ENCODE measurements around the gene CABCOCO1. TPM values are rescaled to one million over a fixed set of nuclear protein-coding genes. Genes with fewer than 3 reads are reported as not detected.

CABCOCO1 gene
- total and polyA plus RNA-seq, 9 of the 15 experiments (the other 6 are each of a cell fraction or from before 2014, with no cell fraction given): 0.04 TPM; not detected in 8

- TF ChIP-seq HDAC3 (IDR thresholded peaks at IDR 0.05; ENCODE audit: borderline replicate concordance, partially characterized antibody): no peak
- TF ChIP-seq SRSF7 (optimal IDR thresholded peaks at IDR 0.05; ENCODE audit: low read depth, low read length): no peak
- no peak for TF ChIP-seq SMAD2 (IDR thresholded peaks at IDR 0.05; ENCODE audit: low read depth, low read length)
- TF ChIP-seq ARID1B (IDR thresholded peaks at IDR 0.05): peak; percentile 53
- no peak for TF ChIP-seq THAP12 (CRISPR knock-in tag; IDR thresholded peaks at IDR 0.05)
- TF ChIP-seq CREB3 (tag; conservative IDR thresholded peaks at IDR 0.05; ENCODE audit: low read depth): no peak
- TF ChIP-seq POLR2AphosphoS5 (IDR thresholded peaks at IDR 0.05; ENCODE audit: control insufficient read depth, insufficient read depth, low read depth, low read length): no peak
- TF ChIP-seq ELK3 (CRISPR knock-in tag; IDR thresholded peaks at IDR 0.05): no peak
- no peak for TF ChIP-seq DNMT1 (IDR thresholded peaks at IDR 0.05)
- TF ChIP-seq ZBTB8A (IDR thresholded peaks at IDR 0.05; ENCODE audit: partially characterized antibody): no peak
- no peak for TF ChIP-seq E2F1 (CRISPR knock-in tag; IDR thresholded peaks at IDR 0.05)
- no peak for TF ChIP-seq ZNF655 (CRISPR knock-in tag; IDR thresholded peaks at IDR 0.05)
- TF ChIP-seq RFX1 (IDR thresholded peaks at IDR 0.05): no peak
- no peak for TF ChIP-seq ZNF217 (CRISPR knock-in tag; IDR thresholded peaks at IDR 0.05)
- TF ChIP-seq HNRNPL (IDR thresholded peaks at IDR 0.05; ENCODE audit: low read depth, low read length): no peak
- no peak for TF ChIP-seq LARP7 (IDR thresholded peaks at IDR 0.05)
- no peak for TF ChIP-seq ZC3H8 (IDR thresholded peaks at IDR 0.05)
- TF ChIP-seq TRIM24 (IDR thresholded peaks at IDR 0.05): peak in 1 of 2 experiments; percentile 37; a peak in 1 of 4 replicates
- TF ChIP-seq EZH2 (IDR thresholded peaks at IDR 0.05; ENCODE audit: borderline replicate concordance, low read depth, low read length): no peak
- TF ChIP-seq U2AF2 (optimal IDR thresholded peaks at IDR 0.05; ENCODE audit: low read depth, low read length): no peak
- TF ChIP-seq NEUROD1 (IDR thresholded peaks at IDR 0.05; ENCODE audit: borderline replicate concordance, low read depth, low read length, partially characterized antibody): no peak
- TF ChIP-seq XRCC5 (IDR thresholded peaks at IDR 0.05; ENCODE audit: low read depth, low read length): no peak
- no peak for TF ChIP-seq KDM4B (IDR thresholded peaks at IDR 0.05; ENCODE audit: borderline replicate concordance in 2 of 2, low read depth in 1 of 2)
- TF ChIP-seq SAFB2 (IDR thresholded peaks at IDR 0.05; ENCODE audit: borderline replicate concordance, low read depth, low read length, severe bottlenecking): no peak
These were observed 90.7 kb downstream of the CABCOCO1 start (continued) for GRCh38 chr10:61753453-61753852.

All from K562 (cell line).